Measurements from ENCODE around the gene ENOX1.

- no peak for TF ChIP-seq CEBPB (IDR thresholded peaks at IDR 0.05; ENCODE audit: low read depth, low read length)
- no peak for TF ChIP-seq POLR2A (IDR thresholded peaks at IDR 0.05; ENCODE audit: control extremely low read depth in 1 of 2, low read depth in 2 of 2, low read length in 2 of 2)
- no peak for TF ChIP-seq RNF2 (IDR thresholded peaks at IDR 0.05; ENCODE audit: borderline replicate concordance, low read depth, low read length, missing control alignments, poor library complexity, severe bottlenecking)
- TF ChIP-seq SP2 (IDR thresholded peaks at IDR 0.05; ENCODE audit: low read length), result no peak
- TF ChIP-seq, protein P1, sequence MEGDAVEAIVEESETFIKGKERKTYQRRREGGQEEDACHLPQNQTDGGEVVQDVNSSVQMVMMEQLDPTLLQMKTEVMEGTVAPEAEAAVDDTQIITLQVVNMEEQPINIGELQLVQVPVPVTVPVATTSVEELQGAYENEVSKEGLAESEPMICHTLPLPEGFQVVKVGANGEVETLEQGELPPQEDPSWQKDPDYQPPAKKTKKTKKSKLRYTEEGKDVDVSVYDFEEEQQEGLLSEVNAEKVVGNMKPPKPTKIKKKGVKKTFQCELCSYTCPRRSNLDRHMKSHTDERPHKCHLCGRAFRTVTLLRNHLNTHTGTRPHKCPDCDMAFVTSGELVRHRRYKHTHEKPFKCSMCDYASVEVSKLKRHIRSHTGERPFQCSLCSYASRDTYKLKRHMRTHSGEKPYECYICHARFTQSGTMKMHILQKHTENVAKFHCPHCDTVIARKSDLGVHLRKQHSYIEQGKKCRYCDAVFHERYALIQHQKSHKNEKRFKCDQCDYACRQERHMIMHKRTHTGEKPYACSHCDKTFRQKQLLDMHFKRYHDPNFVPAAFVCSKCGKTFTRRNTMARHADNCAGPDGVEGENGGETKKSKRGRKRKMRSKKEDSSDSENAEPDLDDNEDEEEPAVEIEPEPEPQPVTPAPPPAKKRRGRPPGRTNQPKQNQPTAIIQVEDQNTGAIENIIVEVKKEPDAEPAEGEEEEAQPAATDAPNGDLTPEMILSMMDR (IDR thresholded peaks at IDR 0.05; ENCODE audit: control extremely low read depth in 1 of 3, insufficient read depth in 1 of 3, low read depth in 1 of 3, low read length in 3 of 3), result no peak
- no peak for TF ChIP-seq RBBP5 (IDR thresholded peaks at IDR 0.05; ENCODE audit: borderline replicate concordance, low read depth, low read length)
- no peak for TF ChIP-seq RAD21 (IDR thresholded peaks at IDR 0.05 in 1 of 2, conservative IDR thresholded peaks at IDR 0.05 in 1 of 2; ENCODE audit: low read depth in 2 of 2, low read length in 2 of 2)
- no peak for TF ChIP-seq KDM5A (IDR thresholded peaks at IDR 0.05; ENCODE audit: low read length)
- no peak for TF ChIP-seq E2F6 (IDR thresholded peaks at IDR 0.05)
- TF ChIP-seq SUZ12 (IDR thresholded peaks at IDR 0.05; ENCODE audit: low read length), result no peak
- no peak for TF ChIP-seq TAF1 (IDR thresholded peaks at IDR 0.05; ENCODE audit: low read depth, low read length)
- no peak for TF ChIP-seq MAX (IDR thresholded peaks at IDR 0.05)
- no peak for TF ChIP-seq SIRT6 (IDR thresholded peaks at IDR 0.05; ENCODE audit: low read length)
Measured at GRCh38 chr13:43725460-43725859, 61.3 kb downstream of the ENOX1 start.

All from H1 (cell line).